ENCODE results near the gene C4orf17. TPM values are rescaled to one million over a fixed set of nuclear protein-coding genes. Genes with fewer than 3 reads are reported as not detected.

The C4orf17 gene
- total and polyA plus RNA-seq, 2 of the 8 experiments (the other 6 are each of a cell fraction or from before 2014, with no cell fraction given), result not detected

DNA sequence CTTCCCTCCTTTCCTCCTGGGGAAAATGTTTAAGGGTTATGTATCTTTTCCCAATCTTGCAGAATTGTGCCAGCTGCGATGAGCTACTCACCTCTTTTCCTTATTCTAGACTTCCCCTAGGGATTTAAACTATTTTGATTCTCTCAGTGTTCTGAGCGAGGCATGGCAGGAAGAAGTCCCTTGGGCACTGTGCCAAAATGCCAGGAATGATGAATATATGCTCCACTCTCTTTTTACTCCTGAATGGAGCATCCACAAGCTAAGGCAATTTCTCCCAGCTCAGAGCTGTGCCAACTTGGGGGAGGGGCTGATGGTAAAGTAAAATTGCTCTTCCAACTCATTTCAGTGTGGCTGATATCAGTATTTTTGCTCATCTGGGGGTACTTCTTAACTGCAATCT lies 4.0 kb upstream of the C4orf17 start:
- H3K27ac ChIP-seq (ENCODE audit: low read depth, low read length), result no peak overlapping the region
- H3K4me1 ChIP-seq (replicated peaks in 1 of 4; ENCODE audit: control insufficient read depth in 3 of 4, insufficient read depth in 4 of 4, low read length in 3 of 4), result no peaks in the 10 kb centered on the region
- H4K91ac ChIP-seq (replicated peaks; ENCODE audit: insufficient read length, low read length), result no peak overlapping the region
- no peaks in the 10 kb centered on the region for H3K23me2 ChIP-seq (ENCODE audit: low read depth, low read length)
- H2BK20ac ChIP-seq (ENCODE audit: low read length), result no peak overlapping the region
- no peaks in the 10 kb centered on the region for H4K20me1 ChIP-seq (replicated peaks in 1 of 2; ENCODE audit: control insufficient read depth in 1 of 2, insufficient read depth in 2 of 2, low read length in 2 of 2)
- no peak overlapping the region for H3K18ac ChIP-seq (ENCODE audit: extremely low read depth, low read length)
- no peak overlapping the region for H3K4ac ChIP-seq (replicated peaks; ENCODE audit: insufficient read length, low read depth, low read length)
- no peak overlapping the region for H2BK5ac ChIP-seq (ENCODE audit: low read depth, low read length)
- TF ChIP-seq RAD21 (IDR thresholded peaks at IDR 0.05 in 1 of 2, conservative IDR thresholded peaks at IDR 0.05 in 1 of 2; ENCODE audit: low read depth in 2 of 2, low read length in 2 of 2) (no peak), POU5F1 (IDR thresholded peaks at IDR 0.05; ENCODE audit: low read depth, low read length) (no peak), SIRT6 (IDR thresholded peaks at IDR 0.05; ENCODE audit: low read length) (no peak), CHD1 (IDR thresholded peaks at IDR 0.05; ENCODE audit: low read depth, low read length) (no peak), NRF1 (IDR thresholded peaks at IDR 0.05; ENCODE audit: low read depth, low read length) (no peak), HDAC6 (IDR thresholded peaks at IDR 0.05; ENCODE audit: low read depth, low read length) (no peak)
- no peaks in the 10 kb centered on the region for H3K27me3 ChIP-seq (replicated peaks in 1 of 4; ENCODE audit: control insufficient read depth in 3 of 4, extremely low read depth in 1 of 4, insufficient read depth in 3 of 4, low read length in 3 of 4)
- H4K5ac ChIP-seq (ENCODE audit: insufficient read length, low read depth, low read length), result no peak overlapping the region
- H3K23ac ChIP-seq (ENCODE audit: insufficient read length), result no peak overlapping the region
- H2BK15ac ChIP-seq (ENCODE audit: low read length), result no peak overlapping the region
- ChIA-PET CTCF (ENCODE audit: partially characterized antibody) (interaction anchor here (0.6 to 1.2 kb wide), 3 partner anchors 9 to 300 kb away, joined by 3 to 4 read pairs (median 3); no protein-coding TSS in a partner anchor), POLR2A (ENCODE audit: partially characterized antibody) (no interaction called here)
- no peak overlapping the region for H2AK5ac ChIP-seq (ENCODE audit: low read depth, low read length)
- H2BK120ac ChIP-seq (replicated peaks; ENCODE audit: low read depth, low read length), result no peak overlapping the region
- H3K79me2 ChIP-seq (ENCODE audit: control insufficient read depth in 1 of 2, insufficient read depth in 2 of 2, low read length in 2 of 2), result no peaks in the 10 kb centered on the region
- H3K9me3 ChIP-seq (ENCODE audit: insufficient read depth in 2 of 2, low read depth in 1 of 2, low read length in 1 of 2), result no peaks in the 10 kb centered on the region
- H3K4me2 ChIP-seq (ENCODE audit: insufficient read depth in 1 of 2, low read depth in 2 of 2, low read length in 2 of 2), result no peak overlapping the region
- H3K14ac ChIP-seq (ENCODE audit: insufficient read length), result no peak overlapping the region
- 83% methylated on average over 2 of the region's 2 CpGs; no CpG with 5 or more reads in 1 of the 2 experiments for WGBS, 2 experiments (ENCODE audit: extremely low coverage in 1 of 2, insufficient coverage in 1 of 2, insufficient read length in 1 of 2, insufficient replicate concordance in 2 of 2, low coverage in 1 of 2, low lambda C conversion rate in 2 of 2, missing lambda C conversion rate in 1 of 2)
- DNase-seq (ENCODE audit: low read depth in 1 of 2, low spot score in 2 of 2) (no peak), FAIRE-seq (no peak)
- H2BK12ac ChIP-seq (ENCODE audit: low read depth, low read length), result no peak overlapping the region
- no peak overlapping the region for H3K4me3 ChIP-seq (ENCODE audit: extremely low read depth in 1 of 4, insufficient read depth in 2 of 4, low read depth in 3 of 4, low read length in 4 of 4)
- H3K36me3 ChIP-seq (ENCODE audit: control insufficient read depth in 2 of 4, insufficient read depth in 4 of 4, low read length in 3 of 4), result no peaks in the 10 kb centered on the region
- H4K8ac ChIP-seq (ENCODE audit: extremely low read depth, insufficient read depth, low read length), result no peak overlapping the region
- H3K79me1 ChIP-seq (ENCODE audit: low read depth, low read length), result no peaks in the 10 kb centered on the region
- no peak overlapping the region for H2AFZ ChIP-seq (ENCODE audit: low read length)
- no peak overlapping the region for H3K9ac ChIP-seq (replicated peaks in 1 of 4; ENCODE audit: extremely low read depth in 1 of 4, low read depth in 3 of 4, low read length in 3 of 4)
- no peak overlapping the region for H3K56ac ChIP-seq (replicated peaks; ENCODE audit: insufficient read length, low read depth, low read length)

Measured in H1 (cell line).